HG02571 (cell line): ENCODE measurements around the gene ANKRD13A.
A peak's percentile ranks its signal among the peaks of the same experiment; 100 is the strongest.

Source experiments
- ATAC-seq: cut with Tn5 transposase; IDR thresholded peaks from one replicate; pipeline ENCODE4 v1.9.1; 2021; ENCODE audit warnings: mild to moderate bottlenecking, moderate library complexity; ENCODE audit not compliant: unreplicated experiment

Gene ANKRD13A

GRCh38 chr12:109998904-109999648, at the start of gene ANKRD13A:
Gene ANKRD13A, plus strand, starts transcription at chr12:109999430. Its CDS starts 259 bp downstream, at chr12:109999689.
- ATAC-seq, result peak; percentile 43

- no peak for ATAC-seq
These were observed 48.6 kb upstream of the ANKRD13A start for GRCh38 chr12:109950625-109951024.

- no peak for ATAC-seq
These were observed 48.1 kb upstream of the ANKRD13A start for GRCh38 chr12:109951136-109951535.

- ATAC-seq, result no peak
These were observed 47.5 kb upstream of the ANKRD13A start for GRCh38 chr12:109951751-109952150.

DNA sequence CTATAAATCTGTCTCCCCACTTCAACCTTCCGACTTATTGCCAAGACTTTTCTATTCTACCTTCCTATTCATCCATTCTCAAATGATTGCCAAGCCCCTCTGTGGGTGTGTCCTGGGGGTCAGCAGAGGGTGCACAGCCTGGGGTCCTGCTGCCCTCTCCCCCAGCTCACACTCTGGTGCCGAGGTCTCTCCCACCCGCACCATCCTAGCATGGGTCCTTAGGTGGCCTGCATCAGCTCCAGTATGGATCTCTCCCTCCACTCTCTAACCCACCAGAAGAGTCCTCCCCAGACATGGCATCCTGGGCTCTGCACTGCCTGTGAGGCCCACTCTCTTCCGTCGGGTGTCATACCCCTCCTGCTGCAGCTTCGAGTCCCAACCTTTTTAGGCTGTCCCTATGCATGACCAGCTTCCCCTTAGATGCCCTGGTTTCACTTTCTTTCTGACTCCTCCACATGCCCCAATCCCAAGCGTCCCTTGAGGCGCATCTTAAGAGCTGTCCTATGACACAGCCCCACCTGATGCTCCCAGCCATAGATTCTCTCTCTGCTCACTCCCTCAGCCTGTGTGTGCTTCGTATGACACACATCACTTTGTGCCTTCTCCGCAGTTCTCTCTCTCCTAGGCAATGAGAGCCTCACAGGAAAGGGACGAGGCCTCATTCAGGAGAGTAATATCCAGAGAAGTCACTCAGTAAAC, 46.9 kb upstream of the ANKRD13A start:
- ATAC-seq, result no peak

GRCh38 chr12:109952873-109953272, 46.4 kb upstream of the ANKRD13A start:
- ATAC-seq, result no peak

GRCh38 chr12:109953656-109954055, 45.6 kb upstream of the ANKRD13A start:
- no peak for ATAC-seq

- no peak for ATAC-seq
These were observed 40.9 kb upstream of the ANKRD13A start for GRCh38 chr12:109958374-109958773.

GRCh38 chr12:109959411-109960093, 39.7 kb upstream of the ANKRD13A start:
- no peak for ATAC-seq

DNA sequence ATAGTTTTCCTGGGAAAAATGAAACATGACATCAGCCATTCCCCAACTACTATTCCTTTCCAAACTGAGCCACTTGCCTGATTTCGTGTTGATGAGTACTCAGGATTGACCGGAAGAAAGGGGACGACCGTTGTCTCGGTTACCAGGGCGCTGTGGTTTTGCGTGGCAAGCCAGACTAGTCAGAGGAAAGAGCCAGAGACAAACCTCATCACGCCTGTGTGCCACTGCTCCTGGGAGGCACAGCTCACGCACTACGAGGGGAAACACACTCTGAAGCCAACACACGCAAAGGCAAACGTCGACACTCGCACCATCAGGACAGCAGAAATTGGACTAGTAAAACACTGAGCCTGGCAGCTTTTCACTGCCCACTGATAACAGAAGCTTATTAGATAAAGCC, 38.0 kb upstream of the ANKRD13A start:
- ATAC-seq, result no peak

DNA sequence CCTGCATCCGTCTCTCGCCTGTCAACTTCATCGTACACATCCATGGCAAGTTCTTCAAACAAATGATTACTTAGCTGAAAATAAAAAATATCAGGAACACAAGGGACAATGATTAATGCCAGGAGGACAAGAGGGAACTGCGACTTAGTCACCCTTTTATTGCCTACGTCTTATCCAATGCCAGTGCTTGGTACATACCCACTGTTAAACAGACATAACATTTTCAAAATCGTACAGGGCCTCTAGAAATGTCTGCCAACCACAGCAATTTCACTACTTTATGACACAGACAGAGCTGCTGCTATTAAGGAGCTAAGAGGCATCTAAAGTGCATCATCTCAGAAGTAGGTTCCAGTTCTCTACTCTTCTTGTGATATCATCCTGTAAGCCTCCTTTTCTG, 37.6 kb upstream of the ANKRD13A start:
- ATAC-seq, result no peak

- ATAC-seq, result no peak
These were observed 36.8 kb upstream of the ANKRD13A start for GRCh38 chr12:109962398-109962797.

DNA sequence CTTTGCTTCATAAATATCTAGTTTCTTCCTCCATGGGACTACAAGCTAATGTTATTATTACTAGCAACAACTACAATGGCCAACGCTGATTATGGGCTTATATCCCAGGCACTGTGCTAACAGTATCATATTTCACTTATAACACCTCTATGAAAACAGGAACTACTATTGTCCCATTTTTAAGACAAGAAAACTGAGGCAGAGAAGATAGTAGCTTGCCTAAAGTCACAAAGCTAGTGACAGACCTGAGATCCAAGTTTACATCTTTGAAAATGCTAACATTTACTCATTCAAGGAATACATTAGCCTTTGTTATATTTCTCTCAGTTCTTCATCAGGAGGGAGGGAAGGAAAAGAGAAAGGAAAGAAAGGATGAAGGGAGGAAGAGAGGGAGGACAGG, 35.9 kb upstream of the ANKRD13A start:
- ATAC-seq, result no peak

GRCh38 chr12:109963743-109964429, 35.3 kb upstream of the ANKRD13A start:
- ATAC-seq, result no peak

- ATAC-seq, result no peak
These were observed 32.7 kb upstream of the ANKRD13A start for GRCh38 chr12:109966546-109966945.

GRCh38 chr12:109967383-109968031, 31.7 kb upstream of the ANKRD13A start:
- ATAC-seq, result no peak

- ATAC-seq, result no peak
These were observed 31.2 kb upstream of the ANKRD13A start for GRCh38 chr12:109968032-109968420.

GRCh38 chr12:109968801-109969200, 30.4 kb upstream of the ANKRD13A start:
- ATAC-seq, result no peak

DNA sequence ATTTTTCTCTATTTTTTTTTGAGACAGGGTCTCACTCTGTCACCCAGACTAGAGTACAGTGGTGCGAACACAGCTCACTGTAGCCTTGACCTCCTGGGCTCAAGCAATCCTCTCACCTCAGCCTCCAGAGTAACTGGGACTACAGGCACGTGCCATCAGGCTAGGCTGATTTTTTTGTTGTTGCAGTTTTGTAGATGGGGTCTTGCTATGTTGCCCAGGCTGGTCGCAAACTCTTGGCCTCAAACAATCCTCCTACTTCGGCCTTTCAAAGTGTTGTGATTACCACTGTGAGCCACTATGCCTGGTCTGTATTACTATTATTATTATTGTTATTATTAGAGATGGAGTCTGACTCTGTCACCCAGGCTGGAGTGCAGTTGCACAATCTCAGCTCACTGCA, 26.4 kb upstream of the ANKRD13A start:
- ATAC-seq, result no peak

DNA sequence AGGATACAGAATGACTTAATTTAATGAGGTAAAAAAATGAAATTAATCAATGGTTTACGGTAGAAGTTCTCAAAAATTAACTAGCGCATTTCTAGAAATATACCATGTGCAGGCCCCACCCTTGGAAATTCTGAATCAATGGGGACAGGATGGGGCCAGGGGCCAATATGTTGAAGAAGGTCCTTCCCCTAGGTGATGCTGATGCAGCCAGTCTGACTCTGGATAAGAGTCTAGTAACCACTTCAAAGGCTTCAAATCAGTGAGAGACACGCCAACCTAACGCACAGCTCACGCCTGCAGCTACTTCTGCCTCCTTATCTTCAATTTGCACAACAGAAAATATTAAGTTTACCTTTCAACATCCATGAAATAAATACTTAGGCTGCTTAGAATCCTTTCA, 17.9 kb upstream of the ANKRD13A start:
- ATAC-seq, result no peak

DNA sequence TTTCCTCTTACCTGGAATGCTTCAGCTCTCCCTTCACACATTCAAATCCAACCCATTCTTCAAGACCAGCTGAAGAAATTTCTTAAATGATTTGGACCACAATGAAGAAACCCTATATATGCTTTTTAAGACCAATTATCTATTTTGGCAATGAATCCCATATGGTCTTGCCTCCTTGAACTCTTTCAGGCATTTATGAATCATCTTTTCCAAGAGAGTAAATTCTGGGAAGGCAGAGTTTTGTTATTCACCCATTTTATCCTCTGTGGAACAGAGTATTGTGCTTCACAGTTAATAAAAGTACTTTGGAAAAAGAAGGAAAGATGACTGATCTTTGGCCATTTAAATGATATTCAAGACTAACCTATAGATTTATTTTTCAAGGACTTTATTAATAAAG, 17.0 kb upstream of the ANKRD13A start:
- no peak for ATAC-seq
